HG02870 (cell line): ENCODE results near the gene BROX.

ENCODE experiments used
- ATAC-seq: cut with Tn5 transposase; IDR thresholded peaks from one replicate; pipeline ENCODE4 v1.9.1; 2021; ENCODE audit warnings: mild to moderate bottlenecking, moderate library complexity; ENCODE audit not compliant: unreplicated experiment

The BROX gene

DNA sequence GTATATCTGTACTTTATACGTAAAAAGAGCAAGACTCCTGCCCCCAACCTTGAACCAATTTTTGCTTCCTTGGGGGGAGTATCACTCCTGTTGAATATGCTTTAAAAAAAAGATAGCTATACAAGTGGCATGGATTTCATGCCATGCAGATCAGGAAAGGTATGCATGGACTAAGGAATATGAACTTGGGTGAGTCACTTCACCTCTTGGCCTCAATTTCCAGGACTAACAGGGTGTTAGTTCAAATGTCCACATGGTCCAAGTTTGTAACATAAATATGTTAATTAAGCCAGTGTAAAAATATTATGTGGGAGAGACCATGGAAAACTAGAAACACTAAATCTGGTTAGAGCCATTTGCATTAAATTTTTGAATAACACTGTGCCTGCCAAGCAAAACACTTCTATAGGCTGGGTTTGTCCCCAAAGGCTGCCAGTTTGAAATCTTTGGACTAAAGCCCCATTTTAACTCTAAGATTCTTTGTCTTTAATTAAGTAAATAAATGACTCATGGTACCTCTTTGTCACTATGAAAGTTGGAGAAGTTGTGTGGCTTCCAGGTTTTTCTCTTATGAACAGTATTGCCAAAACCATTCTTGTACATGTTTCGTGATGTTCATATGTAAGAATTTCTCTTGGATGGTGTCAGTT, 57.7 kb downstream of the BROX start:
- no peak for ATAC-seq

DNA sequence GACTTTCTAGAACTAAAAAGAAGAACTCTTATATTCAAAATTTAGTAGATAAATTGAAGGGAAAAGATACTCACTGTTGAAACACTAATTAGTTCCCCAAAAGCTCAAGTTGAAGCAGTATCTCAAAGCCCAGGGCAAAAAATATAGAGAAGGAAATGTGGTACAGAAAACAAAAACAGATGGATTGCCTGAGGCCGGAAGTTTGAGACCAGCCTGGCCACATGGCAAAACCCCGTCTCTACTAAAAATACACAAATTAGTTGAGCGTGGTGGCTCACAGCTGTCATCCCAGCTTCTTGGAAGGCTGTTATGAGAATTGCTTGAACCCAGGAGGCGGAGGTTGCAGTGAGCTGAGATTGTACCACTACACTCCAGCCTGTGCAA, 60.6 kb downstream of the BROX start:
- ATAC-seq = peak; percentile 88

DNA sequence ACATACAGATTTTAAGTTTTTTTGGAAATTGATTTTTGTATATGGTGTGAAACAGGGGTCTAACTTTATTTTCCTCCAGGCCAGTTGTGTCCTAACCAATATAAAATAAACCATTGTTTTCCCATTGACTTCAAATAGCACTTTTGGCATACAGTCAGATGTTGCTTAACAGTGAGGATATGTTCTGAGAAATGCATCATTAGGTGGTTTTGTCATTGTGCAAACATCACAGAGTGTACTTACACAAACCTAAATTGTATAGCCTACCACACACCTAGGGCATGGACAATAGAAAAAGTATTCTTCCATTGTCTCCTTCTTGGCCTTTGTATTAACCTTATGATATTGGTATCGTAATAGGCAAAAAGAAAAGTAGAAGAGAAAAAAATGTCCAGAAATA, 65.1 kb downstream of the BROX start:
- no peak for ATAC-seq

DNA sequence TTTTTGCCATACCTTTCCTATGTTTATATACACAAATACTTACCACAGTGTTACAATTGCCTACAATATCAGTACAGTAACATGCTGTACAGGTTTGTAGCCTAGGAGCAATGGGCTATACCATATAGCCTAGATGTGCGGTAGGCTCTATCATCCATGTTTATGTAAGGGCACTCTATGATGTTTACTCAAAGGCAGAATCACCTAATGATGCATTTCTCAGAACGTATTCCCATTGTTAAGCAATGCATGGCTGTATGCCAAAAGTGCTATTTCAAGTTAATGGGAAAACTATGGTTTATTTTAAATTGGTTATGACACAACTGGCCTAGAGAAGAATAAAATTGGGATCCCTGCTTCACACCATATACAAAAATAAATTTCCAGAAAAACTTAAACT, 65.6 kb downstream of the BROX start:
- no peak for ATAC-seq

DNA sequence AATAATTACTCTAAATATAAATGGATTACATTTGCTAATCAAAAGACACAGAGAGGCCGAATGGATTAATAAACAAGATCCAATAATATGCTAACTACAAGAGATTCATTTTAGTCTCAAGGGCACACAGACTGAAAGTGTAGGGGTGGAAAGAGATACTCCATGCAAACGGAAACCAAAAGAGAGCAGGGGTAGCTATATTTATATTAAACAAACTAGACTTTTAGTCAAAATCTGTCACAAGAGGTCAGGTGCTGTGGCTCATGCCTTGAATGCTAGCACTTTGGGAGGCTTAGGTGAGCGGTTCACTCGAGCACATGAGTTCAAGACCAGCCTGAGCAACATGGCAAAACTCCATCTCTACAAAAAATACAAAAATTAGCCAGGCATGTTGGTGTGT, 68.9 kb downstream of the BROX start:
- no peak for ATAC-seq

DNA sequence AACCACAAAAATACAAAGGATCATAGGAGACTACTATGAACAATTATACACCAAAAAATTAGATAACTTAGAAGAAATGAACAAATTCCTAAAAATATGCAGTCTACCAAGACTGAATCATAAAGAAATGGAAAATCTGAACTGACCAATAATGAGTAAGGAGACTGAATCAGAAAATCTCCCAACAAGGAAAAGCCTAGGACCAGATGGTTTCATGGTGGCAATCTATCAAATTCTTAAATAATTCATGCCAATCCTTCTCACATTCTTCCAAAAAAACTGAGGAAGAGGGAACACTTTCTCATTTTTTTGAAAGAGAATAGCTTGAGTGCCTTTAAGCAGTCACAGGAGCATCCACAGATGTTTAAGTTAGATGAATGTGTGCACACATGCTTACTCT, 70.7 kb downstream of the BROX start:
- ATAC-seq = no peak

DNA sequence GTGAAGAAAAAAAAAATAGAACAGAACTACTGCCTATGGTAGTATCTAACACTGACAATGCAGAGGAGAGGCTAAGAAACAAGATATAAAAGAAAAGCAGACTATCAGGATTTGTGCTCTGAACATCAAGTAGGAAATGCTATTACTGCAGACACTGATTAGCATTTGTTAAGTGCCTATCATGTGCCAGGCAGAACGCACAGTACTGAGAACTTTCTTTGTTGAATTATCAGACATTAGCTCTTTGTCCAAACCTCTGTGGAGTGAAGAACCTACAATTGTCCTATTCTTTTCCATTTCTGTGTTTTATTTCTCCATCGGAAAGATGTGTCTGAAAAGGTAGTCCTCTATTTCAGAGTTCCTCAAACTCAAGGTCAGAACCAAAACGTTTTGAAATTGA, 72.0 kb downstream of the BROX start:
- ATAC-seq = no peak
